Measurements from ENCODE around the gene ADPRHL1.
"Not testable (repeated sequence)": the region's sequence is repeated elsewhere in the genome, so short reads cannot be mapped to it uniquely, and the experiment has no call there.

Gene ADPRHL1

DNA sequence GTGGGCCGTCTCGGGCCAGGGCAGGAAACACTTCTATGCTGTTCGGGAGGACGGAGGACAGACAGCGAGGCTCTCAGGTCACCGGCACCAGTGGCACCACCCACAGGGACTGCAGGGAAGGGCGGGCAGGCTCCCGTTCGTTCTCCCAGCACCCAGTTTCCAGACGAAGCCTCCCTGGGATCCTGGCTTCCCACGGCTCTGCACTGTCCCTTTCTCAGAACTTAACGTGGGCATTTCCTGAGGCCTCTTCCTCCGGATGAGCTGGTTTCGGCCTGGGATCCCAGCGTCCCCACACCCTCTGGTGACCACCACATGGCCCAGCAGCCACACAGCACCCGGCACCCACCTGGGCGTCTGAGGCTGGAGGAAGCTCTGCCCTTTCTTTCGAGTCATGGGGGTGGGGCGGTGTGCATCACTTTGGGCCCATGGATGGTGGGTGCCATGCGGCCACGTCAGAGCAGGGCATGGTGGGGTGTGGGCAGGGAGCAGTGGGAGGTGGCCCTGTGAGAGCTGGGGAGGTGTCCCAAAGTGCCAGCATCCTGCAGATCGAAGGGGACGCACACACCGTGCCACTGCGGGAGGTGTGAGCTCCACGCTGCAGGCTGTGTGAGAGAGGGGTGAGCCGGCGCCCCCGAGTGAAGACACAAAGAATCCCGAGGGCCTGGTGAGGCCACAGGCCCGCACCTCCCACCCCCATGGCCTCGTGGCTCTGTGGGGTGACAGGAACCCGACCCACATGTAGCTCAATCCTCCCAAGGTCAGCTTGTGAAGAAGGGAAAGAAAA is 50.6 kb downstream of the ADPRHL1 start:
- DNase-seq (ENCODE audit: low spot score): no peak

DNA sequence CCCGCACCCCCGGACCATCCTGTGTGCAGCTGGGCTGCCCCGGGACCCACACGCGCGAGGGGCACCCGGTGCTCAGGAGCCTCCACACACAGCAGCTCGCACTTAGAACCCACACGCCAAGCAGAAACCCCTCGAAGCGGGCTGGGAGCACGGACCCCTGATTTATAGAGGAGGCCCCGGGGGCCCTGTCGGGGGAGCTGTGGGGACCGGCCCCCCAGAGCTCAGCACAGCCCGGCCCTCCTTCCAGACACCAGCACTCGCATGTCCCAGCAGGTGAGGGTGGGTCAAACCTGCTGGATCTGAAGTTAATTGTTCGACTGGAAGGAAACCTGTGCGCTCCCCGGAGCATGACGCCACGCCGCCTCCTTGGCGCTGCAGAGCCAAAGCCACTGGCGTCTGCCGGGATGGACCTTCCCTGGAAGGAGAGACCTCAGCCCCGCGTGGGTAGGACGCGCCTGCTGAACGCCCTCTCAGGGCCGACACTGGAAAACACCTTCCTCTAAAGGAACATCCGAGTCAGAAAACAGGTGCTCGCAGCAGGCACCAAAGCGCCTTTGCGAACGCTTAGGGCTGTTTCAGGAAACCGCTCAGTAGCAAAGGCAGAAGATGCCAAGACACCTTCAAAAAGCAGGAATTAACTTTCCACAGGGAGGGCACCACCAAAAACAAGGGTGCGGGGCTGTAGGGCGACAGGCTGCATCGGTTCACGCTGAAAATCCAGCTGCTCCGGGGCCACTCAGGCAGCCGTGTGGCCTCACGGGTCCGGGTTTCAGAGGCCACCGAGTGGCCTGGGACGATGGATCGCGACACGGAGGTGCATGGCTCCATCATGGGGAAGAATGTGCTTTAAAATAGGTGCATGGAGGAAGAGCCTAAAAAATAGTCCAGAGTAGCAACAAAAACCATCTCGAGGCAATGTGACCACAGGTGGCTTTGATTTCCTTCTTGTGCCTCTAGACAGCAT is 51.6 kb downstream of the ADPRHL1 start:
- DNase-seq (ENCODE audit: low spot score): no peak

DNA sequence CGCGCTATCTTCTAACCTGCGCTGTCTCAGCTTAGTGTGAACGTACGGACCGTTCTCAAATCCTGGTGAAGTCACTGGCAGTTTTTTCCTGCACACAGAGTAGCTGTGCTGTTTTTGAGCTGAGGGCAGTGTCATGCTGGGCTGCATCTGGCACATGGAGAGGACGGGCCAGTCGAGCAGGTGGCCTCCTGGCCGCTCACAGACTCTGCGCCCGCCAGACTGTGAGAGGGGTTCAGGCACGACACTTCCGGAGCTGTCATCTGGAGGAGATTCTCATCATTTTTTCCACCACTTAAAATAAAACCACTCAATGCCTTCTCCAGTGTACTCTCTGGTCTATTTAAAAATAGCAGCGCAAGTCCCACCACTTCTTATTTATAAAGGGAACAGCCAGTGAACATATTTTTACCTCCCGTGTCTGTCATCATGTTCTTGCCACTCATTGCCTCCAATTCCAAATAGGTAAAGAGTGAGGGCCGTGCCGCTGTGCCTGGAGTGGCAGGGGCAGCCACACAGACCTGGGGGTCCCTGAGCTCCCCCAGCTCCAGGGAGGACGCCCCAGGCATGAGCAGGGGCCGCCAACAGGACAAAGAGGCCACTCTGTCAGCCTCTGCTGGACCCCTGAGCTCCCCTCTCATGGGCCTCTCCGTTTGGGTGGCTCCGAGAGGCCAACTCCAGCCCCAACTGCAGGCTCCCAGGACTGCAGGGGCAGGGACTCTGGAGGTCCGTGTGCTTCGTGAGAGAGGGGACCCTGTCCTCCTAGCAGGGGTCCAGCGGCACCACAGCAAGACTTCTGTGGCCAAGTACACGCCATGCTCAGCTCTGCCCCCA is 52.5 kb downstream of the ADPRHL1 start:
- DNase-seq (ENCODE audit: low spot score): no peak

DNA sequence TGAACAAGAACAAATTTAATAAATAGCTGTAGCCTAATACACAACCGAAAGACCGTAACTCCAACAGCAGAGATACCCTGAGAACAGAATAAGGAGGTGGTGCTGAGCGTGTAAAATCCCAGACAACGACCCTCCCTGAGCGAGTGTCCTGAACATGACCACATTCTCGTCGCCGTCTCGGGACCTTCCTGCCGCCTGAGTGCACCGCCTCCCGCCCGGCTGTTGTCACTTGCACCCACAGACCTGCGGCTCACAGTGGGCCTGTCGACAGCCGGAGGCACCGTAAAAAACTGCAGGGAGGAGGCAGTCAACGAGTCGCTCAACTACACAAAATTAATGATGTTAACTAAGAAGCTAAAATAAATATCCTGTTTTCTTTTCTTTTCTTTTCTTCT is 53.5 kb downstream of the ADPRHL1 start:
- DNase-seq (ENCODE audit: low spot score): no peak

DNA sequence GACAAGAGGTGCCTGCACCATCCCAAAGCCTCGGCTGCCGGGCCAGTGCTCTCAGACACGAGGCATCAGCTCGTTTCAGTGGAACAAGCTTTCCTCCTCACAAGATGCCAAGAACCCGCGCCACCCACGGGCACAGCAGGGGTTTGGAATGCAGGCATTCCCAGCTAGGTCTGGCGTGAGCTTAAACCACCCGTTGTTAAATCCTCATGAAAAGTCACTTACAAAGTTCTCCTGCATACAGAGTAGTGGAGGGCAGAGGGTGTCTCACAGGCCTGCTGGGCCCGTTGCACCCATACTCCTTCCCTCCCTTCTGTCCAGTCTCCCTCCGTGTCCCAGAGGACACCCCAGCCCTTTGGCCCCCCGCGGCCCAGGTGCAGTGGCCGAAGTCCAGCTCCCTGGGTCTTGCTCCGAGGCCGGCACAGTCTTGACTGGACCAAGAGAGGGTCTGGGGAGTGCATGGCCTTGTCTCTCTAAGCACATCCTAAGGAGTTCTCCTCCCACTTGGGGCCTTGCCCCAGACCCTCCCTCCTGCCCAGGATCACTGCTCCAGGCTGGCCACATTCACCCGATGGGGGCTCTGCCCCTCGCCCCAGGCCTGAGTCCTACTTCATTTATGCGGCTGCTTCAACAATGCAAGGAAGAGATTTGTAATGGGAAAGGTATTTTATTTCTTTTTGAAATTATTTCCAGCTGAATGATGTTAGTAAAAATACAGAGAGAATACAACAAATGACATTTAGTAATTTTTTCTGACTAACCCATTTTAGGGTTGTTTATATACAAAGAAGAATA is 54.1 kb downstream of the ADPRHL1 start:
- no peak for DNase-seq (ENCODE audit: low spot score)

DNA sequence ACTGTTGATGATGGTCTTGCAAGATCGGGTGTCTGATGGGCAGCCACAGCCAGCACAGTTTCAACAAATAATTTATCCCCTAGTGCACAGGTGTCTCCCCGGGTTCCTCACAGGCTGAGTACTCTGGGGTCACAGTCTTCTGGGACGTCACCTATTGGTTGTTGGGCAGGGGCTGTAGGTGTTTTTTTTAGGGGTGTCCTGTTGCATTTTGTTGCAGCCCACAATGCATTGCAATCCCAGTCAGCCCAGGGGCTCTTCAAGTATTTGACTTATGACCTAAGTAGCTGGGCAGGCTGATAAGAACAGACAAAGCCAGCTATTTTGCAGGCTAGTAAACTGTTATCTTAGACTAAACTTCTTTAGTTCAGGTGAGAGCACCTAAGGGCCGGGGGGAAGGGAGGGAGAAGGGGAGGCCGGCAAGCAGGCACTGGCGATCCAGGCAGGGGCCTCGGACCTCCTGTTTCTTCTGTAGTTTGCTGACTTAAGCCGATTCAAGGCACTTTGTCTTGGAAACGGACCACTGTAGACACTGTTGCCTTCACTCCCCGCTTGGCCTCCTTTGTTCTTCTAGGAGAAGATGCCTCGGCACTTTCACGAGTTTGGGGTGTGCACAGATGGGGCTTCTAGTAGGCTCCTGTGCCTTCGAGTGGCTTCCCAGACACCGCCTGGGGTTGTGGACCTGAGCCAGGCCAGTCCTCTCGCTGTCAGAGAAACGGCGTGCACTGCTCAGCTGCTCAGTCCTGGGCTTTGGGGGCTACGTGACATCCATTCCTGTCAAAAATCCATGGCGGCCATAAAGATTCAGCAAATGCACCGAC is 55.5 kb downstream of the ADPRHL1 start:
- no peak for DNase-seq (ENCODE audit: low spot score)

DNA sequence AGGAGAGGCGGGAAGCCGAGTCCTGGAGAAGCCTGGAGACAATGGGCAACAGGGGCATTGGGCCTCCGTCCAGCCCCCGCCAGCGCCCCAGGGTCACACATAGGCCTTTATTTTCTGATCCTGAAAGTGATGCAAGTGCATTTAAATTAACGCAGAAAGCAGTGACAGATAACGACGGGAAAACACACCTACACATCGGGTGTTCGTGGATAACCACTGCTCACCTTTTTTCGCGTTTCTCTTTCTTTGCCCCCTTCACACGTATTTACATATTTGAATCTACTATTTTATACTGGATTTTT is 59.0 kb downstream of the ADPRHL1 start:
- DNase-seq (ENCODE audit: low spot score): no peak

DNA sequence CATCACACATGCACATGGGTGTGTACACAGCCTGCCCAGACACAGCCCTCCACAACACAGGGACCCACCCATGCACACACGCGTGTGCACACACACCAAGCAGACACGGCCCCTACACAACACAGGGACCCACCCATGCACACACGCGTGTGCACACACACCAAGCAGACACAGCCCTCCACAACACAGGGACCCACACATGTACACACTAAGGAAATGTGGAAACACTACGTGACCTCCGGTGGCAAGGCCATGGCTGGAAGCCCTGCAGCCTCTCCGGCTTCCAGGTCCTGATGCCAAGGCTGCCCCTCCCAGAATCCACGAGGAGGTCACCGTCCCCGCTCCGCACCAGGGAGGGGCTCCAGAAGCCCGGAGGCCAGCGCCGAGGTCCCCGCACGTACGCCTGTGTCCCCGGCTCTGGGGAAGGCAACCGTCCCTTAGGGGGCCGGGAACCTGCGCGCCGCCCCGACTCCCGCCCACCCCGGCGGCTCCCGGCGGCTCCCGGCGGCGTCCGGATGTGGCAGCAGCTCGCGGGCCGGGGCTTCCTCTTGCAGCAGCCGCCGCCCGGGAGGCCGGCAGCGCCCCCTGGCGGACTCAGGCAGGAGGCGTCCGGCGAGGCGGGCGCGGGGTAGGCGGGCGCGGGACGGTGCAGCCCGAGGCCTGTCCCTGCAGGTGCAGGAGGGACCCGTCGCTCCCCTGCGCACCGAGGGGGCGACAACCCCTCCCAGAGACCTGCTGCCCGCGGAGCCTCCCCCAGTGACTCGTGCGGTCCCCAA is 59.5 kb downstream of the ADPRHL1 start:
- DNase-seq (ENCODE audit: low spot score): peak; percentile 85

DNA sequence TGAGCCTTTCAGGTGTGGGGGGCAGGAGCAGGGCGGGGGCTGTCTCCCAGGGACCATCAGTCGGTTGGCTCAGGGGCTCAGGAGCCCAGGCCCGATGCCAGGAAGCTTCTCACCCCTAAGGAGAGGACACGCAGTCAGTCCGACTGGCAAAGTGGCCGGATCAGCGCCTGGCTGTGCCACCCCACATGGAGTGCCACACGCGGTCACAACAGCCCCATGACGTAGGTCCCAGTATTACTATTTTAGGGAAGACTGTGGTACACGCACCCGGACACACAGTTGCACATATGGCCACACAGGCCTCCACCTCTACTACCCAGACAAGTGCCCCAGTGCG is 60.1 kb downstream of the ADPRHL1 start:
- DNase-seq (ENCODE audit: low spot score): peak; percentile 30

DNA sequence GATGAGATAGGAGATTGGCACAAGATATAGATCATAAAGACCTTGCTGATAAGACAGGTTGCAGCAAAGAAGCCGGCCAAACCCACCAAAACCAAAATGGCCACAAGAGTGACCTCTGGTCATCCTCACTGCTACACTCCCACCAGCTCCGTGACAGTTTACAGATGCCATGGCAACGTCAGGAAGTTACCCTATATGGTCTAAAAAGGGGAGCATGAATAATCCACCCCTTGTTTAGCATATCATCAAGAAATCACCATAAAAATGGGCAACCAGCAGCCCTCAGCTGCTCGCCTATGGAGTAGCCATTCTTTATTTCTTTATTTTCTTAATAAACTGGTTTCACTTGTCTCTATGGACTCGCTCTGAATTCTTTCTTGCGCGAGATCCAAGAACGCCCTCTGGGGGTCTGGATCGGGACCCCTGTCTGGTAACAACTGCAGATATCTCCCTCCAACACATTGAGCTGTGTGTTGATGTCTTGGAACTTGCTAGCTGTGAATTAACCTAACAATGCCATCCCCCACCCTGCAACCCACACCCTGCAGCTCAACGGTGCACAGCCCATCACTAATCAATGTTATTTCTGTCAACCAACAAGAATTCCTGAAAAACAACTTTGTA is 62.3 kb downstream of the ADPRHL1 start:
- no peak for DNase-seq (ENCODE audit: low spot score)

DNA sequence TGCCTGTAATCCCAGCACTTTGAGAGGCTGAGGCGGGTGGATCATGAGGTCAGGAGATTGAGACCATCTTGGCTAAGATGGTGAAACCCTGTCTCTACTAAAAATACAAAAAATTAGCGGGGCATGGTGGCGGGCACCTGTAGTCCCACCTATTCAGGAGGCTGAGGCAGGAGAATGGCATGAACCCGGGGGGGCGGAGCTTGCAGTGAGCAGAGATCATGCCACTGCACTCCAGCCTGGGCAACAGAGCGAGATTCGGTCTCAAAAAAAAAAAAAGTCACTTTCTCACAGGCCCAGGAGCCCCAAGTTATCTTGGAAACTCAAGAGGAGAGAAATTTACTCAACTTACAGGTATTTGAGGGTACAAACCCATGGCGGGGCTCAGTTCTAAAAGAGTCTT is 63.7 kb downstream of the ADPRHL1 start:
- not testable (repeated sequence) for DNase-seq (ENCODE audit: low spot score)

DNA sequence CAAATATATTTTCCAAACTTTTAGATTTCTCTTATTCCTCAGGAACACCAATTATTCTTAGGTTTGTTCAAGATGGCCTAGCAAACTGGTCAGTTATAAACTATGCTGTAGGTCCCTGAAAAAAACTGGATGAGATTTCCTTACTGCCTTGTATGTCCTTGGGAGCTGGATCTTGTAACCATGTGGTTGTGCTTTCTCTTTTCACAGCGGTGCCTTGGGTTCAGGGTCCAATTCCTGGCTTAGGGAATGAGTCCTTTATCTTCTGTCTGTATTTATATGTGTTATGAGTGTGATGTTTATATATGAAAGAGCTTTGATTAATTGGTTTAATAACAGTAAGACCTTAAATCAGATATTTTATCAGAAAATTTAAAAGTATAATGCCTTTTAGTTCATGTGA is 65.9 kb downstream of the ADPRHL1 start:
- no peak for DNase-seq (ENCODE audit: low spot score)

DNA sequence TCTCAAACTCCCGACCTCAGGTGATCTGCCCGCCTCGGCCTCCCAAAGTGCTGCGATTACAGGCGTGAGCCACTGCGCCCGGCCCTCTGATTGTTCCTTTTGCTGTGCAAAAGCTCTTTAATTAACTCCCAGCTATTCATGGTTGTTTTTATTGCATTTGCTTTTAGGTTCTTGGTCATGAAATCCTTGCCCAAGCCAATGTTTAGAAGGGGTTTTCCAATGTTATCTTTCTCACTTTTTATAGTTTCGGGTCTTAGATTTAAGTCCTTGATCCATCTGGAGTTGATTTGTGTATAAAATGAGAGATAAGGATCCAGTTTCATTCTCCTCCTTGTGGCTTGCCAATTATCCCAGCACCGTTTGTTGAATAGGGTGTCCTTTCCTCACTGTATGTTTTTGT is 70.2 kb downstream of the ADPRHL1 start:
- DNase-seq (ENCODE audit: low spot score): no peak

DNA sequence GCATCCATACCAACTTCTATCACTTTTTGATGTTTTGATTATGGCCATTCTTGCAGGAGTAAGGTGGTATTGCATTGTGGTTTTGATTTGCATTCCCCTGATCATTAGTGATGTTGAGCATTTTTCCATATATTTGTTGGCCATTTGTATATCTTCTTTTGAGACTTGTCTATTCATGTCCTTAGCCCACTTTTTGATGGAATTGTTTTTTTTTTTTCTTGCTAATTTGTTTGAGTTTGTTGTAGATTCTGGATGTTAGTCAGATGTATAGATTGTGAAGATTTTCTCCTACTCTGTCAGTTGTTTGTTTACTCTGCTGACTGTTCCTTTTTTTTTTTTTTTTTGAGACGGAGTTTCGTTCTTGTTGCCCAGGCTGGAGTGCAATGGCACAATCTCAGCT is 70.7 kb downstream of the ADPRHL1 start:
- DNase-seq (ENCODE audit: low spot score): not testable (repeated sequence)

DNA sequence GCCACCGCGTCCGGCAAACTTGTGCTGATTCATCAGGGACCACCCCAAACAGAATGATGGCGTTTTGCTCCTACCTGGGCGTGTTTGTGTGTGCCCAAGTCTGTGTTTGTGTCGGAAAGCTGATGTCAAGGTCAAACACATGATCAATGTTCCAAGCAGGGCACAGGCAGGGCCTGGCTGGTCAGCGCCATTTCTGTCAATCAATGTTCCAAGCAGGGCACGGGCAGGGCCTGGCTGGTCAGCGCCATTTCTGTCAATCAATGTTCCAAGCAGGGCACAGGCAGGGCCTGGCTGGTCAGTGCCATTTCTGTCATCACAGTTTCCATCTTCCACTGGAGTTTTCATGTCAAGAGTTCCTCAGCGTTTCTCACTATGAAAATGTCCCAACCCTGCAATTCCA is 74.5 kb downstream of the ADPRHL1 start:
- DNase-seq (ENCODE audit: low spot score): no peak

DNA sequence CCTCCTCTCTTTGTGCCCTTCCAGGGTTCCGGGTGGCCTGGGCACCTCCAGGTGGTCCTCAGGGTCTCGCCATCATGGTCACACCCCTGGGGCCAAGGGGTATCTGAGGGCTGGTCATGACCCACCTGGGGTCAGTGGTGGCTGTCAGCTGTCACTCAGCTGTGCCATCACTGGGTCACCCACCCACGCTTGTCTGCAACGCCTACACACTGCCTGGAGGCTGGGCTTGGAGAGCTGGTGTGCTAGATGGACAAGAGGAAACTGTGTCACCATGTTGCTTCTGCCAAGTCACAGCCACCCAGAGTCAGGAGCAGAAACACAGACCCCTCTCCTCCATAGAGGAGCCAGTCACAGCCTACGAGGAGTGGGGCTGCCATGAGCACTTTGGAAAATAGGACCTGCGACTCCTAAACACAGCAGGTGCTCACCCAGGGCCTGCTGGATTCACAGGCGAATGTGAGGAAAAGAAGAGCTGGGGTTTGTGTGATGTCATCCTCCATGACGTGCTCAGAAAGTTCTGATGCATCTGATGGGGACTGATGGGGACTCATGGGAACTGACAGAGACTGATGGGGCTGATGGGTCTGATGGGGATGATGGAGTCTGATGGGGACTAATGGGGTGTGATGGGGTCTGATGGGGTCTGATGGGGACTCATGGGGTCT is 78.6 kb downstream of the ADPRHL1 start:
- no peak for DNase-seq (ENCODE audit: low spot score)

DNA sequence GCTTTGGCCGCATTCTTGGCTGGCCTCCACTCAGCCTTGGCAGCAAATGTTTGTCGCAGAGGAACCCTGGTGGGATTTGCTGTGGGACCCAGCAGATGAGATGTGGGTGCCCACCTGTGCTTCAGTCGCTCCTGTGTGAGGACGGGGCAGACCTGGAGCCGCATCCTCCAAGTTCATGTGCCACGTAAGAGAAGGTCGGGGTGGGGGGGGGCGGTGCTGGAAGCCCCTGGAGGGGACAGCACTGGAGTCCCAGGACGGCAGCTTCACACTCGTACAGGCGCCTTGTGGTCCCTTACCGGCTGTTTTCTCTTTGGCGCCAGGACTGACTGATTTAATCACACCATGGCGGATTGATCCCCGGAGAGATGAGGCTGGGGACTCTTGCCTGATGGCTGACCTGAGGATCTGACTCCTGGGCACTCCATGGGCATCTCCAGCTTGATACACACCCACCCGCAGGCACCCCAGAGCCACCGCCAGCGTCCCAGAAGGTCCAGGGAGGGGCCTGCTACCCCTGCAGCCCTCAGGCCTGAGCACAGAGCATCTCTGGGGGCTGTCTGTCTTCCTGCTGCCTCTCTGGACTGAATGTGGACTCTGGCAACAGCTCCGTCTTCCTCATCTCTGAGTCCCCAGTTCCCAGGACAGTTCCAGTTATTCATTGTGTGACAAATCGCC is 79.3 kb downstream of the ADPRHL1 start:
- no peak for DNase-seq (ENCODE audit: low spot score)

DNA sequence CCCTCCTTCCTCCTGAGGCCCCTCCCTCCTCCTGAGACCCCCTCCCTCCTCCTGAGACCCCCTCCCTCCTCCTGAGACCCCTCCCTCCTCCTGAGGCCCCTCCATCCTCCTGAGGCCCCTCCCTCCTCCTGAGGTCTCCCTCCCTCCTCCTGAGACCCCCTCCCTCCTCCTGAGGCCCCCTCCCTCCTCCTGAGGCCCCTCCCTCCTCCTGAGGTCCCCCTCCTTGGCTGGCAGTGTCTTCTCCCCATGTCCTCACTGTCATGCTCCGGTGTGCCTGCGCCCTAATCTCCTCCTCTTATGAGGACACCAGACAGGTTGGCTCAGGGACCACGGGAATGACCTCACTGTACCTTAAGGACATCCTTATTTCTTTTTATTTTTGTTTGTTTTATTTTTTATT is 81.6 kb downstream of the ADPRHL1 start:
- not testable (repeated sequence) for DNase-seq (ENCODE audit: low spot score)

DNA sequence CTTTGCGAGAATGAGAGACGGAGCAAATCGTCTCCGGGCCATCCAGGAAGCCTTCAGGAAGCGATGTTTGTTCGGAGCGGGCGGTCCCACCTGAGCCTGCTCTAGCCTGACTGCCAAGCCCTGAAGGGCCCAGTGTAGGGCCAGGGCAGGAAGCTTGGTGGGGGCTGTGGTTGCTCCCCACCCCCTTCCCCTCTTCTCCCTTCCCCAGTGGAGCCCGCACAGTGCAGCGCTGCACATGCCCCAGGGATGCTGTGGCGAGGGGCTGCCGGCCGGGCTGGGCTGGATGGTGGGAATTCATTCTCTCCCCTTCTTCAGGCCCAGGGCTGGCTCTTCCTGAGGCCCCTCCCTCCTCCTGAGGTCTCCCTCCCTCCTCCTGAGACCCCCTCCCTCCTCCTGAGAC is 82.2 kb downstream of the ADPRHL1 start:
- no peak for DNase-seq (ENCODE audit: low spot score)
